ENCODE data around the gene TUB.

TUB gene

DNA sequence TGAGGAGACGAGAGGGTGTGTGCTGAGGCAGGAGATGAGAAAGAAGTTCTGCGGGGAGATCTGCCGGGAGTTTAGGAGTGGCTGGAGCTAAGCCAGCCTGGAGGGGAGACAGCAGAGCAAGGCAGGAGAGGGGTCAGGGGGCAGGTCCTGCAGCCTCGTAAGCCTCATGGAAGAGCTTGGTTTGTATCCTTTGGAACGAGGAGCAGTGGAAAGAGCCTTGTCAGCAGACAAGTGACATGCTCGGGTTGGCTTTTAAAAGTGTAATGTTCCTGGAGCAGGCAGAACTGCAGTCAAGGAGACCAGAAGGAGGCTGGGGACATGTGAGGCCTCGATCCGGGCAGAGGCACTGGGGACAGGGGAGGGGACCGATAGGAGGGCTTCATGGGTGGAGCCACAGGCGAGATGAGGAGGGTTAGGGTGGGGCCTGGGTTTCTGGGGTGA lies 21.4 kb upstream of the TUB start:
- Mint-ChIP-seq H3K36me3 (ENCODE audit: low read depth) (no peaks in the 10 kb centered on the region), H3K9me3 (no peaks in the 10 kb centered on the region), H3K4me1 (peaks cover 59% of the 10 kb centered on the region), H3K4me3 (peak overlapping the region; percentile 1 to 47 (median 19)), H3K27me3 (ENCODE audit: low read depth) (peaks cover 9% of the 10 kb centered on the region), H3K27ac (peak overlapping the region; percentile 82 to 90 (median 84))
- TF ChIP-seq, protein P1, sequence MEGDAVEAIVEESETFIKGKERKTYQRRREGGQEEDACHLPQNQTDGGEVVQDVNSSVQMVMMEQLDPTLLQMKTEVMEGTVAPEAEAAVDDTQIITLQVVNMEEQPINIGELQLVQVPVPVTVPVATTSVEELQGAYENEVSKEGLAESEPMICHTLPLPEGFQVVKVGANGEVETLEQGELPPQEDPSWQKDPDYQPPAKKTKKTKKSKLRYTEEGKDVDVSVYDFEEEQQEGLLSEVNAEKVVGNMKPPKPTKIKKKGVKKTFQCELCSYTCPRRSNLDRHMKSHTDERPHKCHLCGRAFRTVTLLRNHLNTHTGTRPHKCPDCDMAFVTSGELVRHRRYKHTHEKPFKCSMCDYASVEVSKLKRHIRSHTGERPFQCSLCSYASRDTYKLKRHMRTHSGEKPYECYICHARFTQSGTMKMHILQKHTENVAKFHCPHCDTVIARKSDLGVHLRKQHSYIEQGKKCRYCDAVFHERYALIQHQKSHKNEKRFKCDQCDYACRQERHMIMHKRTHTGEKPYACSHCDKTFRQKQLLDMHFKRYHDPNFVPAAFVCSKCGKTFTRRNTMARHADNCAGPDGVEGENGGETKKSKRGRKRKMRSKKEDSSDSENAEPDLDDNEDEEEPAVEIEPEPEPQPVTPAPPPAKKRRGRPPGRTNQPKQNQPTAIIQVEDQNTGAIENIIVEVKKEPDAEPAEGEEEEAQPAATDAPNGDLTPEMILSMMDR (IDR thresholded peaks at IDR 0.05; ENCODE audit: unreplicated experiment in 3 of 3): no peak

DNA sequence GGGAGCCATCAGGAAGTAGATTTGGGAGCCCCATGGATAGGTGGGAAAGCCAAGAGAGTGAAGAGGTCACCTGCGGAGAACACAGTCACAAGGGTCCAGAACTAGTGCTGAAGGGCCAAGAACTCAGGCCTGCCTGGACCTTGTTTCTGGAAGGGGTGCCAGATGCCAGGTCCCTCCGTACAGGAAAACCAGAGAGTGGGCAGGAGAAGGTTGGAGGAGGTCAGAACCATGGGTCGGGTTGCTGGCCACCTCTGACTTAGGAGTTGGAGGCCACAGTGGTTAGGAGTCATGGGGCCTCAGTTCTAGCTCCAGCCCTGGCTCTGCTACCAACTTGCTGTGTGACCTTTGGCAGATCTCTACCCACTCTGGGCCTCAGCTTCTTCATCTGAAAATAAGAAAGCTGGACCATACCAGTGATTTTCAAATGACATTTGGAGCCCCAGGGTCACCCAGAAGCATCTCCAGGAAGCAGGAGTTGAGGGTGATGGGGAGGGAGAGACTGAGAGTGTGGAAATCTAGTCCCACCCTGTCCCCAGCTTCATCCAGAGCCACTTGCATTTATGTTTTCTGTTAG lies 20.8 kb upstream of the TUB start:
- TF ChIP-seq, protein P1 (IDR thresholded peaks at IDR 0.05; ENCODE audit: unreplicated experiment in 3 of 3): no peak
- peak overlapping the region in 2 of 3 experiments; percentile 19 to 47 for H3K4me3 Mint-ChIP-seq
- H3K4me1 Mint-ChIP-seq: peaks cover 62% of the 10 kb centered on the region
- peak overlapping the region; percentile 82 to 90 (median 84) for H3K27ac Mint-ChIP-seq
- no peaks in the 10 kb centered on the region for H3K9me3 Mint-ChIP-seq
- H3K27me3 Mint-ChIP-seq (ENCODE audit: low read depth): peaks cover 12% of the 10 kb centered on the region
- H3K36me3 Mint-ChIP-seq (ENCODE audit: low read depth): no peaks in the 10 kb centered on the region

DNA sequence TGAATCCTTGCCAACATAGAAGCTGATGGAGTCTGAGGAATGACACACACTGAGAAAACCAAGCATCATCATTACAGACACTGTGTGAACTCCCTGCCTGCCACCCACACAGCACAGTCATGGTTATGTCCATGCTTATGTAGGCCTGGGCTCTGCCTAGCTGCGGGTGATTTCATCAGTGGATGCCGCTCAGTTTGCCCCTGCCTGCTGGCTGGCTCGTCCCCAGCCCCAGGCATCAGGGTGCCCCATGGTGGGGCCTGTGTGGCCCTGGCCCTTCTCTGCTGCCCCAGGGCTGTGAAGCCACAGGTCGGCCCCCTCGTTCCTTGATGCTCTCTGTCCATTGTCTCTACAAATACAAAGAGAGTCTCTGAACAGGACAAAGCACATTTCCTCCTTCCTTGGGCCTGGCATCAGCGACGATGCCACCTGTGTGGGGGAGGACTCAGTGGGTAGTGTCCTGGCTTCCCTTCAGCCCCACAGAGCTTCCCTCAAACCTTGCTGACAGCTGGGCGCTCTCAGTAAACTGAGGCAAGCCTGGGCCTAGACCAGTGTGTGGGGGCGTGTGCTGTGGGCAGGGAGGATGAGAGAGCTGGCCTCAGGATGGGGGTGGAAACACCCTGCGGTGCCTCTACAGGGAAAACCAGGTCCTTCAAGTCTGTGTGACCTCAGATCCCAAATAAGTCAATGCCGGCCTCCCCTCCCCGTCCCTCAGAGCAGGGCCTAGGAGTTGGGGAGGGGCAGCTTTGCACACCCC lies 20.0 kb upstream of the TUB start:
- peaks cover 62% of the 10 kb centered on the region for H3K4me1 Mint-ChIP-seq
- no peaks in the 10 kb centered on the region for H3K9me3 Mint-ChIP-seq
- peak overlapping the region in 1 of 3 experiments; percentile 29 for H3K27ac Mint-ChIP-seq
- TF ChIP-seq, protein P1 (IDR thresholded peaks at IDR 0.05; ENCODE audit: unreplicated experiment in 3 of 3): no peak
- H3K4me3 Mint-ChIP-seq: no peak overlapping the region
- no peaks in the 10 kb centered on the region for H3K36me3 Mint-ChIP-seq (ENCODE audit: low read depth)
- peaks cover 12% of the 10 kb centered on the region for H3K27me3 Mint-ChIP-seq (ENCODE audit: low read depth)

DNA sequence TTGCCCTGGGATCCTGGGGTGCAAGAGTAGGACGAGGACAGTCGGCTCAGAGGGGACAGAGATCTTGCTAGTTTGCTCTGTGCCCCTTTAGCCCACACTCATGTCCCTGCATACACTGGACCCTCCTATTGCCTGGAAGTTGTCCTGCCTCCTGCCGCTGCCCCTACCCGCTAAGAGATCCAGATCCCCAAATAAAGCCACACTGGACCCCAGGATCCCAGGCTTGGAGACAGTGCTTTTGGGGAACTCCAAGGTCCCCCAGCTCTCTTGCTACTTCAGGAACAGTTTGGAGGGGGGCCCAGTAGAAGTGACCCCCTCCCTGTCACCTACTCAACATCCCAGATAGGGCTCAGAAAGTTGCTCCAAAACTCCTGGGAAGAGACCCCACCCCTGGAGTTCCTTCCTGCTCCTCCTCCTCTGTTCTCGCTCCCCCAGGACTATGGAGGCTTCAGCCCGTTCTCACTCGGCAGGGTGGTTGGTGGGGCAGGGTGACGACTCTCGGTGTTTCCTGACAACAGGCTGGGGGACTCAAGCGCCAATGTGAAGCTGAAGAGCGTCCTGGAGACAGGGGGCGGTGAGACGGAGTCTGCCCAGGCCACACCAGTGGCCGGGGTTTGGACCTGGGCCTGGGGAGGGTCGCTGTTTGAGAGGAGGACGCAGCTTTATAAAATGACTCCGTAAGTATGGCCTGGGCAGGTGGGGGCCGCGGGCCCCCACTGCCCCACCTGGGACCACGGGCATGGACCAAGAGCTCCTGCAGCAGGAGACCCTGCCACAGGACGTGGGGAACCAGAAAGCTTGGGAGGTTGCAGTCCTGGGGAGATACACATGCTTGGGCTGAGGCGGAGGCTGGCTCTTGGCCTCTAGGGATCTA lies 19.2 kb upstream of the TUB start:
- Mint-ChIP-seq H3K4me1 (peaks cover 56% of the 10 kb centered on the region), H3K36me3 (ENCODE audit: low read depth) (no peaks in the 10 kb centered on the region), H3K9me3 (no peaks in the 10 kb centered on the region), H3K27me3 (ENCODE audit: low read depth) (peaks cover 14% of the 10 kb centered on the region), H3K4me3 (no peak overlapping the region), H3K27ac (peak overlapping the region in 2 of 3 experiments; percentile 39 to 70)
- TF ChIP-seq, protein P1 (IDR thresholded peaks at IDR 0.05; ENCODE audit: unreplicated experiment in 3 of 3): no peak

DNA sequence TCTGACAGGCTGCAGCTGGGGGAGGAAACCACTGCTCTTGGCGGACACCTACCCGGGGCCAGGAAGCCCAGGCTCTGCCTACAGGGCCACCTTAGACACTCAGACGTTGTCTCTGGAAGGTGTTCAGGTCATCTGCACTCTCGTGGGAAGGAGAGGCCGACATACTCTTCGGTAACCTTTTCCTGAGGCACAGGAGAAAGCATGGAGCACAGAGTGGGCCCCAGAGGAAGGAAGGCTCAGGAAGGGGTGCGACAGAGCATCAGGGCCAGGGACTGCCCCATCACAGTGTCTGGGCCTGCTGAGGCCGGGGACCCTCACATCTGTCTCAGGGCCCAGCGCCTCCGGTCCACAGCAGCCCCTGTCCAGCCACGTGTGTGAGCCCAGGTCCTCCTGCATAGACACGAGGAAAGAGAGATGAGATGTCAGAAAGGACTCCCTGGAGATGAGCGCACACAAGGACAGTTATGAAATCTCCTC lies 18.2 kb upstream of the TUB start:
- H3K4me3 Mint-ChIP-seq: no peak overlapping the region
- peaks cover 59% of the 10 kb centered on the region for H3K4me1 Mint-ChIP-seq
- TF ChIP-seq, protein P1 (IDR thresholded peaks at IDR 0.05; ENCODE audit: unreplicated experiment in 3 of 3): no peak
- H3K36me3 Mint-ChIP-seq (ENCODE audit: low read depth): no peaks in the 10 kb centered on the region
- peaks cover 18% of the 10 kb centered on the region for H3K27me3 Mint-ChIP-seq (ENCODE audit: low read depth)
- peak overlapping the region; percentile 84 to 93 (median 91) for H3K27ac Mint-ChIP-seq
- no peaks in the 10 kb centered on the region for H3K9me3 Mint-ChIP-seq

Data from nephron (organoid).